Peyer's patch (tissue), 4 donors: ENCODE results near the gene MAPKBP1.

Experiments used
- POLR2A ChIP-seq, 2 donors: fragments of 450-650 bp; IDR thresholded peaks; one replicate each; pipeline ENCODE4 v1.5.1; 2017; ENCODE audit warnings: antibody characterized with exemption in 2 of 2, mild to moderate bottlenecking in 2 of 2, moderate library complexity in 2 of 2
- TF ChIP-seq, protein P1 (sequence below), 6 experiments: fragments of 450-650 bp in 4 of 6; fragments of 200-600 bp in 2 of 6; sonication (generic) in 1 of 6; IDR thresholded peaks; one replicate each; pipeline ENCODE4 v1.5.1; 2017 to 2019; ENCODE audit warnings: antibody characterized with exemption in 6 of 6, mild to moderate bottlenecking in 3 of 6, moderate library complexity in 1 of 6

DNA sequence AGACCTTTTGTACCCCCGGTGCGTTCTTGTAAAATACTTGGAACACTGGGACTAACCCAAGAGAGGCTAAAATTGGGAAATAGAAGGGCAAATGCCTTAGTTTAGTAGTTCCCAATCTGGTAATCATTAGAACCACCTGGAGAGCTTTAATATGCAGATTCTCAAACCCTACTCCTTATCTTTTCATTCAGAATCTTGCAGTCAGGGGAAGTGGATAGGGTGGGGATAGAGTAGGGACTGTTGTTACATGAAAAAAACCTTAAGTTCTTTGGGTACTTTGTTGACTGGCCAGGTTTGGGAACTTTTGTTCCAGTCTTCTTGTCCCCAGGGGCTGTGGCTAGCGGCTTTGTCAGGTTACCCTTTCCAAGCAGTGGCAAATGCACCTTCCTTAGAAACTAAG, 15.9 kb downstream of the MAPKBP1 start:
- TF ChIP-seq, protein P1, sequence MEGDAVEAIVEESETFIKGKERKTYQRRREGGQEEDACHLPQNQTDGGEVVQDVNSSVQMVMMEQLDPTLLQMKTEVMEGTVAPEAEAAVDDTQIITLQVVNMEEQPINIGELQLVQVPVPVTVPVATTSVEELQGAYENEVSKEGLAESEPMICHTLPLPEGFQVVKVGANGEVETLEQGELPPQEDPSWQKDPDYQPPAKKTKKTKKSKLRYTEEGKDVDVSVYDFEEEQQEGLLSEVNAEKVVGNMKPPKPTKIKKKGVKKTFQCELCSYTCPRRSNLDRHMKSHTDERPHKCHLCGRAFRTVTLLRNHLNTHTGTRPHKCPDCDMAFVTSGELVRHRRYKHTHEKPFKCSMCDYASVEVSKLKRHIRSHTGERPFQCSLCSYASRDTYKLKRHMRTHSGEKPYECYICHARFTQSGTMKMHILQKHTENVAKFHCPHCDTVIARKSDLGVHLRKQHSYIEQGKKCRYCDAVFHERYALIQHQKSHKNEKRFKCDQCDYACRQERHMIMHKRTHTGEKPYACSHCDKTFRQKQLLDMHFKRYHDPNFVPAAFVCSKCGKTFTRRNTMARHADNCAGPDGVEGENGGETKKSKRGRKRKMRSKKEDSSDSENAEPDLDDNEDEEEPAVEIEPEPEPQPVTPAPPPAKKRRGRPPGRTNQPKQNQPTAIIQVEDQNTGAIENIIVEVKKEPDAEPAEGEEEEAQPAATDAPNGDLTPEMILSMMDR (IDR thresholded peaks at IDR 0.05), result no peak
- TF ChIP-seq POLR2A (IDR thresholded peaks at IDR 0.05), result no peak
